NCI-H128 (cell line): ENCODE data around the gene LBHD2.

Experiments used
- DNase-seq: peaks from one replicate; lab custom pipeline; 2025; ENCODE audit not compliant: unreplicated experiment; lab: John Stamatoyannopoulos, UW

The LBHD2 gene

DNA sequence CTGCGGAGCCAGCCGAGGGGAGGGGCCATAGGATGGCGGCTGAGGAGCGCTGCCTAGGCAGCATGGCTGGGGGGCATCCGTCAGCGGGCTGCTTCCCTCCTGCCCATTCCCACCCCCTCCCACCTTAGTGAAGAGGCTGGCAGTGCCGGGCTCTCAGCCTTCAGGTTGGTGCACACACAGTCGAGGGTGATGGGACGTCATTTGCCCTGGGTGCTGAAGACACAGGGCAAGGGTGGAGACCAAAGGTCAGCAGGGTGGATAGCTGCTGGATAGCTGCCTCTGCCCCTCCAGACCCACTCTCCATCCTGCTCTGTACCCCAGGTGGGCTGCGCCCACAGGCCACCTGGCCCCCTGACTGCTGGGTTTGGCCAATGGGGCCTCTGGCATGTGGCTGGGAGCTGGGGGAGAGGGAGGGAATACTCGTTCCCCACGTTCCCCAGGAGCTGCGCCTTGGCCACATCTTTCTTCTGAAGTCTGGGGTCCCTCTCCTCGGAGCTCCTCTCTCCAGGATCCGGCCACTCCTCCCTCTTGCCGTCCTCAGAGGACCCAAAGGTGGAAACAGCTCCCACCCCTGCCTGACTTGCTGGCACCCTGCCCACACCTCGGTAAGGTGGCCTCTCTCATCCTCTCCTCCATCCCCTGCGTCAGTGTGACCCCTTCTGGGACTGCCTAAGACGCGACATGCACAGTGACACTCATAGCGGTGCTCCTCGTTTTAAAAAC is 15.5 kb upstream of the LBHD2 start:
- DNase-seq: no peak

DNA sequence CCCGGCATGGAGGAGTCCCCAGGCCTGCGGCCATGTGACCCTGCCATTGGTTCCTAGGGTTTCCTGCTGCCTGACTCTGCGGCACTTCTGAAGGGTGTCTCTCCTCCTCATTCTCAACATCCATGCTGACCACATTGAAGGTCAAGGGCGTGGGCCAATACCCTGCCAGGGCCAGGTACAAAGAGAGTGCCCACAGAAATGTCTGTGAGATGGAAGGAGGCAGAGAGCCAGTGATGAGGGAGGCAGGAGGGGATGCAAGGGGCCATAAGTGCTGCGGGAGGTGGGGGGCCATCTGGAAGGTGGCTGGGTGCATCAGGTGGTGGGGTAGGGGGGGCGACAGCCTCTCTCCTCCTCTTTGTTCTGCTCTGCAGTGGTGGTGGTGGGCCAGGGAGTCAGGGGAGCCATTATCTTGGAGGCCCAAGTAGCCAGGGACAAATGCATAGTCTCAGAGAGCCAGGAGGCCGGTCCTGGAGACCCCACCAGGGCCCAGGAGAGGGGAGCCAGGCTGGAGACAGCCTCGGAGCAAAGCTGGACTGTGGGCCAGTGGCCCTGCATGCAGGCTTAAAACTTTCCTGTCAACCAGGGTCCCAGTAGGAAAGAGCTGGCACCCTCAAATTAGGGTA is 13.6 kb upstream of the LBHD2 start:
- no peak for DNase-seq

DNA sequence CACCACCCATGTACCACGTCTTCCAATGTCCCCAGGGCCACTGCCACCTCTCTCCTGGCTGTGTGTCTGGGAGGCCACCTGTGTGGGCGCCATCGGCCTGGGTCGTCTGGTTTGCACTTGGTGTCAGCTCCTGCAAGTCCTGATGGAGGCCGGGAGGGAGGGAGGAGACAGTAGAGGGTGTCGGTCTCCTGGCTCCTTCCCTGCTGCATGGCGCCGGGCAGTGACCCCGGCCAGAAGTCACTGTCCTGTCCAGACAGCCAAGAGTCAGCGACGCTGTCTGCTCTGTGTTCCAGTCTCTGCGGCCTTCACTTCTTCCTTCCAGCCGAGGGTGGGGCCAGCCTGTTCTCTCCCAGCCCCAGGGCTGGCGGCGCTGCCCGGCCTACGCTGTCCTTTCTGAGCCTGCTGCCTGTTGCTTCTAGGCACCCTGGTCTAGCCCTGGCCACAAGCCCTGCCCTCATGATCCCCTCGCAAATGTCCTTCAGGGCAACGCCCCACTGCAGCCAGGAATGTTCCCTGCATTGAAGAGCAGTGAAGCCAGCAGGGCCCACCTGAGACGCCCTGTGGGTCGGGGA is 13.0 kb upstream of the LBHD2 start:
- DNase-seq: no peak

DNA sequence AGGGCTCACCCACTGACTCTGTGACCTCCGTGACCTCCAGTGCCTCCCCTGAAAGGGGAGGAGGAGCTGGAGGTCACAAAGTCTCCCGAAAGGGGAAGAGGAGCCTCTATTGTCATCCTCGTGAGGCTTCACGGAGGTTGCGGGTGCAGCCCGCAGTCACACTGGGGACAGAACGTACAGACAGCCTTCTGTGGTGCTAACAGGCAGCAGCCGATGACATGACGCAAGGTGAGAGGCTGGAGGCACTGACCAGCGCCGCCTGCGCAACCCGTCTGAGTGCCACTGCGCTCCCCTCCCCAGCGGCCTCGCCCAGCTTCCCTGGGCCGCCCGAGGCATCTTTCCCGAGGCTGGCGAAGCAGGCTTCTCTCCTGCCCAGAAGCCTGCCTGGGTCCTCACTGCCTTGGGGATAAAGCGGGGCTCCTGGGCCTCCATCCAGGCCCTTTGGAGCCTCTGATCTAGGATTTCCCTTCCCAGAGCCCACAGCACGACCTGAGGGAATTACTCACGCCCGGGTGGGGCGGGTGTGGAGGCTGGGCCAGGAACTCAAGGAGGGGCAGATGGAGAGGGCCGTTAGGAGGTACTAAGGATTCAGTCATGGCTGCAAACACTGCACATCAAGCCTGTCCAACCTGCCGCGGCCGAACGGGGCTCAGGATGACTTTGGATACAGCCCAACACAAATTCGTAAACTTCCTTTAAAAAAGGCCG is 12.3 kb upstream of the LBHD2 start:
- no peak for DNase-seq

GRCh38 chr14:103072595-103073366 is 11.2 kb upstream of the LBHD2 start:
- no peak for DNase-seq

- no peak for DNase-seq
Measured at GRCh38 chr14:103073367-103073875, 10.6 kb upstream of the LBHD2 start.

DNA sequence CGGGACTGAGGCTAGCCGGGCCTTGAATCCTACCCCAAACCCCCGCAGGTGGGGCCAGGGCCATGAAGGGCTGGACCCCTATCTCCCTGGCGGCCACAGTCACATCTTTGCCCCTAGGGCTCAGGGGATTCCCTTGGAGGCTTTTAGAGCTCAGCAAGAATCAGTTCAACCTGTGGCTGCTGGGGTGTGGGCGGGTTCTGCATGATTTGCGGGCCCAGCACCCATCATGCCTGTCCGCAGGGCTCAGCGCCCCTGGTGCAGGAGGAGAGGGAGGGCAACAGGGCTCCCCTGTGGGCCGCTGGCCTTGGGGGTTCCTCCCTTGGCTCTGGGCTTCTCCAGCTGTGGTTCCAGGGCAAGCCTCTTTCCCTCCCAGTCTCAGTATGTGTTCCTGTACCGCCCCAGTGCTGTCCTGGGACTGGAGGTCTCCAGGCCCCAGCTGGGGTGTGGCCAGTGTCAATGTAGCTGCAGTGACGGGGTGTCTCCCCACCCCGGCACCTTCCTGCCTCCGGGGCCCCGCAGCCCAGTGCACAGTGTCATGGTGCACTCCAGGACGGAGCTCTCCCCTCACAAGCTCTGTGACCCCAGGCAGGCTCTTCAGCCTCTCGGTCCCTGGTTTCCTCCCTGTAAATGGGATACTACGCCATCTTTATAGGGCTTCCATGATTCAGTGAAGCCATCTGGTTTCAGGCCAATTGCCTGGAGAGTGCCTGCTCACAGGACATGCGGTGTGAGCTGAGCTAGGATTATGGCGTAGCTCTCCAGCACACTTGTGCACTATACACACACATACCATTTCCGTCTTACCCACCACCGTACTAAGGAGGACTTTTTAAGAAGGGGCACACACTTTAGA is 9.9 kb upstream of the LBHD2 start:
- no peak for DNase-seq

DNA sequence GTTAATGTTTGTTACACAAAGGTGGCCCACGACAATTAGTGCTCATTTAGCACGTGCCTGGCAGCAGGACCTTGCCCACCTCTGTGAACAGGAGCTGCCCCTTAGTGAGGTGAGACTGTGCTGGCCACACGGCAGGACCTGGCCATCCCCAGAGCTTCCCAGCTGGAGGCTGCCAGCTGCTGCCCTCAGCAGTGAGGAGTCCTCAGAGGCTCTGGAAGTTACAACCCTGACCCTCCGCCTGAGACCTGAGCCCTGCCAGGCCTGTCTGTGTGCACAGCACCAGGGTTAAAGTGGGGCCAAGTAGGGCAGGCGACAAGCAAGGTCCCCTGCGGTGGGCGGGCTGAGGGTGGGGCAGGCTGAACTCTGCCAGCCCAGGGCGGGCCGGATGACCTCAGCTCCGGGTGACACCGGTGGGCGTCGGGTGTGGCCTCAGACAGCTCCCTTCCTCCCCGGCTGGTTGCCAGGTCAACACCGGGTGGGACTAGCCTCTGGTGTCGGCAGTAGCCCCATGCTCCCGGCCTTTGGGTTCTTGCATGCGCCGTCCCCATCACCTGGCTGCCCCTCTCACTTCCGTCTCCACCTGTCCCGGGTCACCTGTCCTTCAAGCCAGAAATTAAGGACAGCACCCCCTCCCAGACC is 9.2 kb upstream of the LBHD2 start:
- no peak for DNase-seq

DNA sequence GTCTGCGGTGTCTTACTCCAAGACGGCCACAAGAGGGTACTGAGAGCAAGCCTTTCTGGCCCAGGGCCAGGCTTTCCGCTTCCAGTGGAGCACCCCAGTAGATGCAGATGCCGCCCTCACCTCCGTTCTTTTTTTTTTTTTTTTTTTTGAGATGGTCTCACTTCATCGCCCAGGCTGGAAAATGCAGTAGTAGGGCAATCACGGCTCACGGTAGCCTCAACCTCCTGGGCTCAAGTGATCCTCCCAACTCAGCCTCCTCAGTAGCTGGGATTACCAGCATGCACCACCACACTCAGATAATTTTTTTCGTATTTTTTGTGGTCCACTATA is 5.6 kb upstream of the LBHD2 start:
- peak; percentile 91 for DNase-seq

DNA sequence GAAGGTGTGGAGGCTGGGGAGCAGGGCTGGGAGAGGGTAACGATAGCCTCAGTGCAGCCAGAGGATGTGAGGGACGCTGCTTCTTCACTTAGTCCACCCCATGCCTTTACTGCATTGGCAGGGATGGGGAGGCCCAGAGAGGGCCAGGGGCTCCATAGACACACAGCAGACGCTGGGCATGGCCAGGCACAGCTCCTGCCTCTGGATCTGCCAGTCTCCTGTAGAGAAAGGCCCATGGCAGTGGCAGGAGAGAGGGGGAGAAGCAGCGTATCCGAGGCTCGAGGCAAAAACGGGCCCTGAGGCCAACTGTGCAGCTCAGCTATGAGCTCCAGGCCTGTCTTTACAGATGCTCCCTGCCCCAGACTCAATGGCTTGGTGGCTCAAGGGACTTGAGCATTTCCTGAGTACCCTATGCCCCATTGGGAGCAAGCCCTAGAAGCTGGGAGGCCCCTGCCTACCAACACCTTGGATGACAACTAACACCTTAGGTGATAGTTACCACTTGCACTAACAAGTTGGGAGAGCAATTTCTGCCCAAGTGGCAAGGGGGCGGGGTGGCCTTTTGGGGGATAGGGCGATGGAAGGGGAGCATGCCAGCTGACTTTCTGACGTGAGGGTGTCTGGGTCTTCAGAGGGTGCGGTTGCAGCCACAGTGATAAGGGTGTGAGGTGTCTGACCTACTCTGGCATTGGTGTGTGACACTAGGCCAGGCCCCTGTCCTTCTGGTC is 5.0 kb upstream of the LBHD2 start:
- DNase-seq: no peak

- no peak for DNase-seq
Measured at GRCh38 chr14:103081951-103082350, 2.1 kb upstream of the LBHD2 start.

- DNase-seq: no peak
Measured at GRCh38 chr14:103085106-103086091, 1.4 kb downstream of the LBHD2 start.

GRCh38 chr14:103086771-103087342 is 2.8 kb downstream of the LBHD2 start:
- DNase-seq: no peak

GRCh38 chr14:103087343-103087835 is 3.4 kb downstream of the LBHD2 start:
- no peak for DNase-seq

DNA sequence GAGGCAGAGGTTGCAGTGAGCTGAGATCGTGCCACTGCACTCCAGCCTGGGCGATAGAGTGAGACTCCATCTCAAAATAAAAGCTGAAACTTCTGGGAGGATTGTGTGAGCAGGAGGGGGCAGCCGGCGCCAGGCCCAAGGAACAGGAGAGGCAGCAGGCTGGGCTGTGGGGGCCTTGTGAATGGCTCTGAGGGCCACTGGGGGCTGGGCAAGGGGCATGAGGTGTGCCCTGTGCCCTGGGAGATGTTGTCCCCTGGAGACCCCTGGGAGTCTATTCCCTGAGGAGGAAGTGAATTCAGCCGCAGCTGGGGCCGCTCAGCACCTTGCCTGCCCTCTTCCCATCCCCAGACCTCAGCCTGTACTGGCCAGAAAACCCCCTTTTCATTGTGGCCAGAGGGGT is 4.9 kb downstream of the LBHD2 start:
- no peak for DNase-seq

DNA sequence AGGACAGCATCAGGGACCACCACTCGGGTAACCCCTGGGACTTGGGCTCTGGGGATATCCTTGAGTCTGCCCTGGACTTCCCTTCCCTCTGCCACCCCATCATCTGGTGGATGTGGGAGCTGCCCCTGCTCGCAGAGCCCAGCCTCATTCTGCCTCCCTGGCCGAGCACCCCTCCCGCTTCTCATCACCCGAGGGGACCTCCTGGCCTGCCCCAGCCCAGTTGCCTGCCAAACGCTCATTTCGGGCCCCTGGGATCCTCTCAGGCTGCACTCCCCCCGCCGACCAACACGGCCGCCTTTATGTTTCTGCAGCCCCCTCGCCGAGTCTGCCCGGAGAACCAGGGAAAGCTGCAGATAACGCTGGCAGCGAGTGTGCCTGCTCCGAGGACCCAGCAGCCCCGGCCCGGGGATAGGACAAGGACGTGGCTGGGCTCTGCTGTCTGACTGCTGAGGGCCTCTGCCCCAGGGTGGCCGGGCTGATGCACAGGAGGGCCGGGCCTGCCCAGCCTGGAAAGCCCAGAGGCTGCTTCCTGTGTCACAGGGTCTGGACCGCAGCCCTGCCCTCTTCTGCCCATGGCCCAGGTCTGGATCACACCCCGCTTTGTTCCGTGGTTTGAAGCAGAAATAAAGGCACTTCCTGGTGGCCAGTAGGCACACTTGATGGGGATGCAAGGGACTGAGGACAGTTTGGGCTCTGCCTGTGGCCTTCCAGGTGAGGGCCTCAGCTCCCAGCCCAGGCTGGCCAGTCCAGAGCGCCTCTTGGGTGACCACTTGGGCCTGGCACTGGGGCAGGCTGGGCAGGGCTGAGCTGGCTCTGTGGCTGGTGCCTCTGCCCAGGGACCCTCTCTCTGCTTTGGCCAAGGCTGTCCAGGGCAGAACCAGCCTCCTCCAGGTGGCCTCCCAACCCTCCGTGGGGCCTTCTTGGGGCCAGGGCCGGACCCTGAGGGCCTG is 5.7 kb downstream of the LBHD2 start:
- no peak for DNase-seq
